COLO668 (cell line): ENCODE measurements around the gene NQO2.

Source experiments
- DNase-seq: peaks from one replicate; lab custom pipeline; 2025; ENCODE audit not compliant: unreplicated experiment; lab: John Stamatoyannopoulos, UW

NQO2 gene

GRCh38 chr6:3068329-3069214 is 68.9 kb downstream of the NQO2 start, which contains the start of gene RIPK1:
Gene RIPK1, plus strand, starts transcription at chr6:3068494. Its CDS starts 8,330 bp downstream, at chr6:3076824.
- peak; percentile 92 for DNase-seq
